Memory B cell (primary cell): ENCODE data around the gene MED10.
"Not testable (repeated sequence)": the region's sequence is repeated elsewhere in the genome, so short reads cannot be mapped to it uniquely, and the experiment has no call there.

Source experiments
- ATAC-seq: fragments of 150-1000 bp; cut with Tn5 transposase; 2 replicates; pipeline ENCODE4 v1.10.0; 2021; ENCODE audit warnings: low read depth, mild to moderate bottlenecking, moderate library complexity
- DNase-seq, 2 donors: peaks; one replicate each; pipeline ENCODE4 v3.0.0; 2022; ENCODE audit warnings: low spot score in 2 of 2
- H3K27ac Mint-ChIP-seq: one replicate; pipeline ENCODE4 v1.8.0; 2022; ENCODE audit warnings: mild to moderate bottlenecking, moderate library complexity, mixed read lengths
- H3K27me3 Mint-ChIP-seq: one replicate; pipeline ENCODE4 v1.8.0; 2022; ENCODE audit warnings: mixed read lengths
- H3K36me3 Mint-ChIP-seq: one replicate; pipeline ENCODE4 v1.8.0; 2022; ENCODE audit warnings: mild to moderate bottlenecking, mixed read lengths
- H3K4me1 Mint-ChIP-seq: one replicate; pipeline ENCODE4 v1.8.0; 2022; ENCODE audit warnings: mixed read lengths
- H3K4me3 Mint-ChIP-seq: one replicate; pipeline ENCODE4 v1.8.0; 2022; ENCODE audit warnings: mild to moderate bottlenecking, moderate library complexity, mixed read lengths
- H3K9me3 Mint-ChIP-seq: one replicate; pipeline ENCODE4 v1.8.0; 2022; ENCODE audit warnings: mixed read lengths

The MED10 gene

DNA sequence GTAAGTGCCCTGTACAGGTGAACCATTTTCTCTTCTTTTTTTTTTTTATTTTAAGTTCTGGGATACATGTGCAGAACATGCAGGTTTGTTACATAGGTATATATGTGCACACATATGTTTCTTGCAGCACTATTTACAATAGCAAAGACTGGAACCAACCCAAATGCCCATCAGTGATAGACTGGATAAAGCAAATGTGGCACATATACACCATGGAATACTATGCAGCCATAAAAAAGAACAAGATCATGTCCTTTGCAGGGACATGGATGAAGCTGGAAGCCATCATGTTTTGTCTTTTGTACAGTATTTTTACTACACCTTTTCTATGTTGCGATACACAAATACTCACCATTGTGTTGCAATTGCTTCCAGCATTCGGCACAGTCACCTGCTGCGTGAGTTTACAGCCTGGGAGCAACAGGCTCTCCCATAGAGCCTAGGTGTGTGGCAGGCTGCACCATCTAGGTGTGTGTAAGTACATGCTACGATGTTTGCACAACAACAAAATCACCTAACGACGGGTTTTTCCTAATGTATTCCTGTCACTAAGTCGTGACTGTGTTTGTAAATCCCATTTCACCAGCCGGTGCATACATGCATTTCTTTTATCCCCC, 20.4 kb downstream of the MED10 start:
- not testable (repeated sequence) for H3K27ac Mint-ChIP-seq, ATAC-seq, H3K4me3 Mint-ChIP-seq, DNase-seq, H3K9me3 Mint-ChIP-seq, H3K4me1 Mint-ChIP-seq, H3K27me3 Mint-ChIP-seq
- H3K36me3 Mint-ChIP-seq = peaks cover 25% of the 10 kb centered on the region

DNA sequence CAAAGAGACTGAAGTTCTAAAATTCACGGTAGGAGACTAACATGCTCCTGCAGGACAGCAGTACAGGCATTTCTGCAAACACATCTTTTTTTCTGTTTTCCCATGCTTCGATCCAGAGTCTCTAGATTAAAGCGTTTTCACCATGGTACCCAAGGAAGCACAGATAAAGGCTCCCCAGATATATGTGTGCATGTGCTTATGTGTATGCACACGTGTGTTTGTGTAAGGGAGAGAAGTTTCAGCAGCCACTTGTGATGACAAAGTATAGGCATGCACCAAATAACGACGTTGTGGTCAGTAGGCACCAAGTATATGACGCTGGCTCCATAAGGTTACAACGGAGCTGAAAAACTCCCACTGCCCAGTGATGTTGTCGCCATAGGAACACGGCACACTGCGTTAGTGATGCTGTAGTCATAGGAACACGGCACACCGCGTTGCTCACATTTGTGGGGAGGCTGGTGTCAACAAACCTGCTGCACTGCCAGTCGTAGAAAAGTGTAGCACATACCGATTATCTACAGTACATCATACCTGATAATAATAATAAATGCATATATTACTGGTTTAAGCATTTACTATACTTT, 21.7 kb downstream of the MED10 start:
- no peak for ATAC-seq
- Mint-ChIP-seq H3K4me1 (peaks cover 7% of the 10 kb centered on the region), H3K36me3 (peaks cover 18% of the 10 kb centered on the region), H3K9me3 (no peaks in the 10 kb centered on the region), H3K27me3 (no peaks in the 10 kb centered on the region), H3K27ac (no peak overlapping the region), H3K4me3 (no peak overlapping the region)
- no peak for DNase-seq

DNA sequence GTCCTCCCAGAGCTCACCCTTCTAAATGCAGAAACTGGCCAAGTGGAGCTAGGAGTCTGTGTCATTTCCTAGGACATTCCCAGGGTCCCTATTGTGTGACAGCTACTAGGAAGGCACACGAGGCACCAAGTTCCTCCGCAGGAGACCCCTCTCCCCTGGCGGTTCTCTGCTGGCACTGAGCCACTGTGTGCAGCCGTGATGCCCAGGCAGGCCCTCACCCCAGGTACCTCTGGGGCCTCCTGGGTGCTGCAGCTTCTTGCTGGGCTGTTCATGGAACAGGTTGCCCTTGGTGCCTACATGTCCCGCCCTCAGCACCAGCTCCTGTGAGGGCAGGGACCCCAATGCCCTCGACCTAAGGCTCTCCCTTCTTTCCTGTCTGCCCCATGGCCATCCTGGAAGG, 23.1 kb downstream of the MED10 start:
- H3K9me3 Mint-ChIP-seq = no peaks in the 10 kb centered on the region
- H3K36me3 Mint-ChIP-seq = peaks cover 18% of the 10 kb centered on the region
- ATAC-seq (no peak), DNase-seq (no peak)
- H3K27ac Mint-ChIP-seq = no peak overlapping the region
- H3K27me3 Mint-ChIP-seq = no peaks in the 10 kb centered on the region
- no peak overlapping the region for H3K4me3 Mint-ChIP-seq
- peaks cover 7% of the 10 kb centered on the region for H3K4me1 Mint-ChIP-seq

DNA sequence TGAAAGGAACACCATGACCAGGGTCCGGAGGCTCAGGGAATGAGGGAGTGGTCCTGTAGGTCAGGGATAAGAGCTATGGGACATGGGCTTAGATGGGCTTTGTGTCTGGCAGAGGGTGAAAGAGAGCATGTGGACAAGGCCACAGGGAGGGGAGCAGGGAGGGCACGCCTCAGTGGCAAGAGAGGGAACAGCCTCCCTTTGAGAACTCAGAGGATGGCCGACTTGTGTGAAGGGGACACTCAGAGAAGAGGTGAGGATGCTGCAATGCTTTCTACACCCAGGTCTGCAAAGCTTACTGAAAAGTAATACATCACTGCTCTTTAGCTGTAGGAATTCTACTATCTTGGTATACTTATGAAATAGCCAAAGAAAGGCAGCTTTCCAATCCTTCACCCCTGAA, 23.5 kb downstream of the MED10 start:
- H3K4me1 Mint-ChIP-seq = peaks cover 3% of the 10 kb centered on the region
- H3K27ac Mint-ChIP-seq = no peak overlapping the region
- H3K9me3 Mint-ChIP-seq = no peaks in the 10 kb centered on the region
- DNase-seq (no peak), ATAC-seq (no peak)
- H3K4me3 Mint-ChIP-seq = no peak overlapping the region
- no peaks in the 10 kb centered on the region for H3K27me3 Mint-ChIP-seq
- H3K36me3 Mint-ChIP-seq = peaks cover 17% of the 10 kb centered on the region

DNA sequence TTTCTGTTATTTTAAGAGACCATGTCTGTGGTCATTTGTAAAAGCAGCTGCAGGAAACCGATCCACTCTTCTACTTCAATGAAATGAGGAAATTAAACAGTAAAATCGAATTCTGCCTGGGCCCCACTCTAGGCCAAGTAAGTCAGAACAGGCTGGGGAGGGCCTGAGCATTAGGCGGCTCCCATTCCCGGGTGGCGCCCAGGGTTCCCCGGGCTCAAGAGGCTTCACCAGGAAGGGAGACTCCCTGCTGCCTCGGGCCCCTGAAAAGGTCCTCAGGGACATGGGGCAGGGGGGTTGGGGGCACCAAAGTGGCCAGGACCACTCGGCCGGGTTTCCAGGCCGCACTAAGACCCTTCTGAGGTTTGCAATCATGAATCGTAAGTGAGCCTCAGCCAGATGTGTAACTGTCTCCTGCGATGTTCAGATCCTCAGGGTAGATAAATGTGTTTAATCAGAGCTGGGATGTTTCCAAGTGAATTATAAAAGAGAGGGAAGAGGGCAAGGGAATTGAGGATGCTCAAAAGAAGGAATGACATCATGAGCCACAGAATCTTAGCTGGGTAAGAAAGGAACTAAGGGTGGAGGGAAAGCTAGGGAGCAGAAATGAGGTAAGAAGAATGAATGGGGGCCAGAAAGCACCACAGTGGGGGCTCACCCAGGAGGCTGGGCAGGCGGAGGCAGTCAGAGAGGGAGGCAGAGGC, 24.6 kb downstream of the MED10 start:
- no peak overlapping the region for H3K4me3 Mint-ChIP-seq
- DNase-seq = no peak
- no peak overlapping the region for H3K27ac Mint-ChIP-seq
- H3K36me3 Mint-ChIP-seq = peaks cover 15% of the 10 kb centered on the region
- no peak for ATAC-seq
- H3K9me3 Mint-ChIP-seq = no peaks in the 10 kb centered on the region
- H3K4me1 Mint-ChIP-seq = no peaks in the 10 kb centered on the region
- no peaks in the 10 kb centered on the region for H3K27me3 Mint-ChIP-seq

DNA sequence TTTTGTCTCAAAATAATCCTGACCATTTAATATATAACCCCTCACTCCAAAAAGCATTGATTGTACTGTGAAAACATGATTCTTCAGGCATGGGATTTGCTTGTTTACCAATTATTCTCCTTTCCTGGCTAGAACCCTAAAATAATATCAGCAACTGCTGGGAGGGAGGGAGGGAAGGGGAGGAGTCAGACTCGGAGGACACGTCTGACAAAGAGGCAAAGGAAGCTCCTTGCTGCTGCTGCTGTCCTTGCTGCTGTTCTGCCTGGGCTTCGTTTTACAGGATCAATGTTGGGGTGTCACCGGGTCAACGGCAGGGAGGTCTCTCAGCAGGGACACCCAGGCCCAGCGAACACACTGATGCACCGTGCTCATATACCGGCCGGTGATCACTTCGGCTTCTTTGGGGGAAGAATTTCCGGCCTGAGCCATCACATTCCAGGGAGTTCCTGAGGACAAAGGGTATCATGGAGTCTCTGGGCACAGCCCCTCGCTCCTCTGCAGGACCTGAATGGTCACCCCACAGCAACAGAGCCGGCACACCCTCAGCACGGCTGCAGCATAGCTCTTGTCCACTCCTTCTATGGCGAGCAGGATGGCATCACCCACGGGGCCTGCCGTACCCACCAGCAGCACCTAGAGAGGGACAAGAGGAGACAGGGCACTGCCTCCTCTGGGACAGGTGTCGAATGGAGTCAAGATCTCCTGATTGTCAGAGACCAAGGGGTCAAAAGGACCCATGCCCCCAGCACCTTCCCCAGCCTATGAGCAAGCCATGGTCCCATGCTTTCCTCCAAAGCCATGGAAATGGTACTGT, 27.9 kb downstream of the MED10 start:
- Mint-ChIP-seq H3K36me3 (peaks cover 7% of the 10 kb centered on the region), H3K4me3 (no peak overlapping the region), H3K27me3 (no peaks in the 10 kb centered on the region), H3K9me3 (no peaks in the 10 kb centered on the region), H3K27ac (no peak overlapping the region), H3K4me1 (no peaks in the 10 kb centered on the region)
- ATAC-seq = no peak
- DNase-seq = no peak

DNA sequence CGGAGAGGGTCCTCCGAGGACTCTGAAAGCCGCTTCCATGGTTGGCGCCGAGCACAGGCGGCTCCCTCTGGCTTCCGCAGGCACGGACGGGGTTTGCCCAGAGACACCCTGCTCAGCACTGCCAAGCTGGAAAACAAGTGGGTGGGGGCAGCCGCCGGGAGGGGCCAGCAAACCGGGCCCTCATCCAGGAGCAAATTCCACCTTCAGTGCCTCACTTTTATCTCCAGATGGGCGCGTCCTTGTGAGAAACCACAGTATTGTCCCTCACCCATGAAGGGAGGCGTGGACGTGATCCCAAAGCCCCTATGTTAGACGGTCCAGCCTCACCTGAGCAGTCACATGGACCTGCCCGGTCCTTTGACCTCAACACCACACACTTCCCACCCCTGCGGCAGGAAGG, 29.0 kb downstream of the MED10 start:
- Mint-ChIP-seq H3K4me1 (no peaks in the 10 kb centered on the region), H3K27me3 (peaks cover 1% of the 10 kb centered on the region), H3K27ac (no peak overlapping the region), H3K4me3 (no peak overlapping the region), H3K36me3 (peaks cover 9% of the 10 kb centered on the region), H3K9me3 (no peaks in the 10 kb centered on the region)
- ATAC-seq (no peak), DNase-seq (no peak)

DNA sequence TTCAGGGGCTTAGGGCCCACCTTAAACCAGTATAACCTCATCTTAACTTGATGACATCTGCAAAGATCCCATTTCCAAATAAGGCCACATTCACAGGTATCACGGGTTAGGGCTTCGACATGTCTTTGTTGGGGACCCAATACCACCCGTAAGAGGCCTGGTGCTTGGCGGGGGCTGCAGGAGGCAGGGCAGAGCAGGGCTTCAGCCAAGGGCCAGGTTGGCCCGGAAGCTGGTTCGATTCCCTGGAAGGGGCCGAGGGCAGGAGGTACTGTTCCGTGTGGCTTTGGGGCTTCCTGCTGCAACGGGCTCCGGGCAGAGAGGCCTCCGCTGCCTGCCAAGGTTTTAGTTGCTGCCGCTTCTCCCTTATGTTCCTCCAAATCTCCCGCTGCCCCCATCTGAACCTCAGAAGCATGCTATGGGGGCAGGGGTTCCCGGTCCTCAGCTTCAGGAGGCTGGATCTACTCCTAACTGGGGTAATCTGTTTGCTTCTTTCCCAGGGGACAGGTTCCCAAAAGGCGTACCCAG, 29.8 kb downstream of the MED10 start:
- DNase-seq (no peak), ATAC-seq (no peak)
- Mint-ChIP-seq H3K27me3 (peaks cover 1% of the 10 kb centered on the region), H3K4me3 (no peak overlapping the region), H3K36me3 (peaks cover 9% of the 10 kb centered on the region), H3K27ac (no peak overlapping the region), H3K9me3 (no peaks in the 10 kb centered on the region), H3K4me1 (no peaks in the 10 kb centered on the region)

DNA sequence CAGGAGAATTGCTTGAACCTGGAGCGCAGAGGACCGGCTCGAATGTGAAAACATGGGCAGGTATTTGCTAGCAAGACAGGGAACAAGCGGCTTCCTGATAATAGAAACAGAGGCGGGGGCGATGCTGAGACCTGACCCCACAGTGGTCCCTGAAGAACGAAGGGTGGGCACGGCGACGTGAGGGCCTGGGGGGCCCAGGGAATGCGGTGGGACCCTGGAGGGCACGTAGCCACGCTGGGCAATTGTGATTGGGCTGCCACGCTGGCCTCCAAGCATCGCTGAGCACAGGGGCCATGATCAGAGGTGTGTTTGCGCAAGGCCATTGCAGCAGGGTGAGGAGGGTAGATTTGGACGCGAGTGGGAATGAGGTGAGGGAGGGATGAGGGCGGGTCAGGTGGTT, 30.7 kb downstream of the MED10 start:
- H3K4me3 Mint-ChIP-seq = no peak overlapping the region
- H3K9me3 Mint-ChIP-seq = no peaks in the 10 kb centered on the region
- peaks cover 1% of the 10 kb centered on the region for H3K27me3 Mint-ChIP-seq
- H3K4me1 Mint-ChIP-seq = no peaks in the 10 kb centered on the region
- peaks cover 7% of the 10 kb centered on the region for H3K36me3 Mint-ChIP-seq
- DNase-seq (no peak), ATAC-seq (no peak)
- no peak overlapping the region for H3K27ac Mint-ChIP-seq

DNA sequence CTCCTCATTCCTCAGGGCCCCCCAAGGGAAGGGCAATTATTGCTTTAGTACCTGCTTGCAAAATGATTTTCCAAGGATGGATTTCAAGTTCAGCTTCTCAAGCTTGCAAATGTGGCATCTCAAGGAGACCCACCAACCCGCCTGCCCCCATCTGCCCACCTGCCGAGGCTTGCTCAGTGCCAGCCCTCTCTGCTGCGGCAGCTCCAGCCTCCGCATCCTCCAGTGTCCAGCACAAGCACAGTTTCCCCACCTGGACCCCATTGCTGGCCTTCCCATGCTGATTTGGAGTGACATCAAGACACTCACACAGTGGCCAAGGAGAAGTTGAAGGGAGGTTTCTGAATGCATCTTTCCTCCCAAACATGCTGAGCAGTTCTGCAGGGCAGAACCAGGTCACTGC, 31.2 kb downstream of the MED10 start:
- Mint-ChIP-seq H3K36me3 (peaks cover 7% of the 10 kb centered on the region), H3K27ac (no peak overlapping the region), H3K27me3 (peaks cover 1% of the 10 kb centered on the region), H3K4me1 (no peaks in the 10 kb centered on the region), H3K9me3 (no peaks in the 10 kb centered on the region), H3K4me3 (no peak overlapping the region)
- DNase-seq (no peak), ATAC-seq (no peak)

DNA sequence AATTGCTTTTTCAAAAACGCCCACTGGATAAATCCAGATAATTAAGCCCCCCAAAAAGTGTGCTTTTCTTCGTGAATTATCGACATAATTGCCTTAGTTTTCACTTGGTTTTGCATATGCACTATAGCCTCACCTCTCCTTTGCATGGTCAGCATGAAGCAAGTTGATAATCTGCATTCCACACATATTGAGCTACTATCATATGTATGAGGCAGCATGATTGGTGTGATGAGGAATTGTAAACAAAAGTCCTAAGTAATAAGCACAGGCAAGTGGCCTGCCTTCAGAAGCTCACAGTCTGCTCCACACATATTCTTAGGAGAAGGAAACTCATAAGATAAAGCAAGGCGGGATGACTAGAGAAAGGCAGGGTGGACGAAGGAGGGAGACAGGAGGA, 33.8 kb downstream of the MED10 start:
- Mint-ChIP-seq H3K4me1 (no peaks in the 10 kb centered on the region), H3K4me3 (no peak overlapping the region), H3K27me3 (peaks cover 1% of the 10 kb centered on the region), H3K36me3 (peaks cover 5% of the 10 kb centered on the region), H3K27ac (no peak overlapping the region), H3K9me3 (no peaks in the 10 kb centered on the region)
- no peak for DNase-seq
- no peak for ATAC-seq

DNA sequence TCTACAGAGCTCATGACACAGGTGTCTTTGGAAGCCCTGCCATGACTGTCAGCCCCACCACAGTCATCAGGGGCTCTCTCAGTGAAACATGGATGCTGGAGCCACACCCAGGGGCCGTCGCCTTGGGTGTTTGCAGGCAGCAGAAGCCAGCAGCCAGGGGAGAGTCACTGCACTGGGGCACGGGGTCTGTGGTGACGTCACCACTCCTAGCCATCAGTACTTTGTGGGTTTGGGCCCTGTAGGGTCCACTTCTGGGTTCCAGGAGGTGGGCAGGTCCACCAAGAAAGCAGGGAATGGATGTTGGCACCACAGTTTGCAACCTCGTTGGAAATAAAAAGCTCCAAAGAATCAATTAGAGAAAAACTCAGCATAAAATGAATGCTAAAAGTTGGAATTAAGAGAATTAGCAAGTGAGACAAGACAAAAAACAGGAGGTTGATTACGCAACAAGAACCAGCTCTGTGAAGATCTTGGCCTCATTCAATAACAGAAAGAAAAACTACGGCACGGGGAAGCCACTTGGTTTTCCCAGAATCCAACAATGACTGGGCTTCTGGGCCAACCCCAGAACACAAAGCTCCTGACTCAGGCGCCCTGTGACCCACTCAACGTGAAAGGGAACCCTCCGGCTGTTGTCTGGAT, 34.3 kb downstream of the MED10 start:
- Mint-ChIP-seq H3K27me3 (peaks cover 1% of the 10 kb centered on the region), H3K36me3 (peaks cover 5% of the 10 kb centered on the region), H3K4me3 (no peak overlapping the region), H3K4me1 (no peaks in the 10 kb centered on the region), H3K27ac (no peak overlapping the region), H3K9me3 (no peaks in the 10 kb centered on the region)
- DNase-seq = no peak
- no peak for ATAC-seq

DNA sequence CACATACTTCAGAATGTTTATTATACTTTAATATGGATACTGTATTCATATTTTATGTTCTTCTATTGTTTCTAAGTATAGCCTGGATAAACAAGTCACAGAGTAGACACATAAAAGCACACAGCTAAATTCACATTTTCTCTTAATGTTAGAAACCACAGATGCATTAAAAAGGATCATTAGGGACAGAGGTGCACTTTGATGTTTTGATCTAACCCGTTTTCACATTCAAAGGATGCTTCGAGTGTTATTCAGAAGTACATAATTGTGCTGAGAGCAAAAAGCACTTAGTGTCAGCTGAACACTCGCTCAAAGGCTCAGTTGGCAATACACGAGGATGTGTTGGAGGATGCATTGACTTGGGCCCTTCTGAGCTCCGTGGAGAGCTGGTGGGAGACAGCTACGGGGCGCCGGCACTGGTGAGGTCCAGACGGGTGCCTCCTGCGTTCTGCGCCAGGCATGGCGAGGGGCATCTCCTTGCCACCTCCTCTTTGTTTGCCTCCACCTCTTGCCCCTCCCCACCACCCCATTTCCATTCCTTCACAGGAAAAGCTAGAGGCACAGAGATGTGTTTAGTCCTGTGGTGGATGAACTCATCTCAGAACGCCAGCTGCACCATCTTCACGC, 35.5 kb downstream of the MED10 start:
- Mint-ChIP-seq H3K4me3 (no peak overlapping the region), H3K36me3 (peaks cover 5% of the 10 kb centered on the region), H3K9me3 (no peaks in the 10 kb centered on the region), H3K27me3 (peaks cover 1% of the 10 kb centered on the region), H3K4me1 (no peaks in the 10 kb centered on the region), H3K27ac (no peak overlapping the region)
- DNase-seq (no peak), ATAC-seq (no peak)
